GM18873 (cell line): ENCODE data around the gene TCEA3.

Experiments
- ATAC-seq: cut with Tn5 transposase; IDR thresholded peaks from one replicate; pipeline ENCODE4 v1.9.1; 2021; ENCODE audit warnings: mild to moderate bottlenecking, moderate library complexity, moderate number of reproducible peaks; ENCODE audit not compliant: unreplicated experiment, low FRiP score

Gene TCEA3

GRCh38 chr1:23422241-23422877 is 2.2 kb downstream of the TCEA3 start:
- ATAC-seq: no peak

DNA sequence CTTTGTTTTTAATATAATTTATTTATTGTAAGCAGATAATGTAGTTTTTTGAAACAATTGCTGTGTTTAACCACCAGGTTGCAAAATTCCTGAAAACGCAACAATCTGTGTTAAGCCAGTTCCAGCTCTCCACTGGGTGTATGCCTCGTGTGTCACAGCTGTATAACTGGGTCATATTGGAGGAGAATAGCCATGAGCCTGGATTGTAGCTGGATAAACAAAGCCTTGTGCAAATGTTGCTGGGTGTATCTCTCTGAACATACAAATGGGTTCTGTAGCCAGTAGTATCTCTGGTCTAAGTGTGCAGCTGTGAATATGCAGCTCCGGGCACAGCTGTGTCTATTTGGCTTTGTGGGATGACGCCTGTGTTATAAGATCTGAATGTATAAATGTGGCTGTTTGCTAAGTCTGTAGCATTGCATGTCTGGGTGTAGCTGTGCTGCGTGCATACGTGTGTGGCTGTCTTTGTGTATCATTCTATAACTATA is 2.8 kb downstream of the TCEA3 start:
- ATAC-seq: no peak

GRCh38 chr1:23421343-23421742 is 3.2 kb downstream of the TCEA3 start:
- no peak for ATAC-seq

- ATAC-seq: no peak
Measured at GRCh38 chr1:23420778-23421177, 3.8 kb downstream of the TCEA3 start.

DNA sequence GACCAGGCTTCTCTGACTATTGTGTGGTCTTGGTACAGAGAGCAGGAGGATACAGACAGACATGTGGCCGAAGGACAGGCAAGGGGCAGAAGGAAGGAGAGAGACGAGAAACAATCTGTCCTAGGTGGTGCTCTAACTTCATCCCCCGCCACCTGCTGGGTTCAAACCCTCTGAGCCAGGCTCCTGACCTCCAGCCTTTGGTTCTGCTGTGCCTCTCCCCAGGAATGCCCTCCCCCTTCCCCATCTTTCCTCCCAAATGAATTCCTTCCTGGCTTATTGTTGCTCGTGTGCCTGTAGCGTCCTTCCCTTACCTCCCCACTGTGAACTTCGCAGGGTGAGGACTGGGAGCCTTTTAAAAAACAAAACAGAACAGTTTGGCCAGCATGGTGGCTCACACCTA is 5.4 kb downstream of the TCEA3 start:
- no peak for ATAC-seq

DNA sequence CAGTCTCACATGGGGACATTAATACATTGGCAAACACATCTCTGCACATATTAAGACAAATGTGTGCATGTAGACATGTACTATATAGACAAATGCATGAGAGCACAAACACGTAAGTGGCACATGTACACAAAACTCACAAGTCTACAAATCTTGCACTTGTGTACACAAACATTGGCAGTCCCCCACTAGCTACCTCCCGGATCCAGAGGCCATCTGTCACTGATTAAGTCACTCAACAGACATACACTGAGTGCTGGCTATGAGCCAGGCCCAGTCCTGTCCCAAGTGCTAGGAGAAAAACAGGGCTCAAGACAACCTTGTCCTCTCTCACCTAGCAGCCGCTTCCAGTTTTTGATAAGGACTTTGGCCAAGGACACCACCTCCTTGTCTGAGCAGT is 7.0 kb downstream of the TCEA3 start:
- ATAC-seq: no peak

- ATAC-seq: no peak
Measured at GRCh38 chr1:23416964-23417363, 7.6 kb downstream of the TCEA3 start.

GRCh38 chr1:23408797-23409290 is 15.7 kb downstream of the TCEA3 start:
- ATAC-seq: no peak

- ATAC-seq: no peak
Measured at GRCh38 chr1:23407016-23407630, 17.4 kb downstream of the TCEA3 start.

DNA sequence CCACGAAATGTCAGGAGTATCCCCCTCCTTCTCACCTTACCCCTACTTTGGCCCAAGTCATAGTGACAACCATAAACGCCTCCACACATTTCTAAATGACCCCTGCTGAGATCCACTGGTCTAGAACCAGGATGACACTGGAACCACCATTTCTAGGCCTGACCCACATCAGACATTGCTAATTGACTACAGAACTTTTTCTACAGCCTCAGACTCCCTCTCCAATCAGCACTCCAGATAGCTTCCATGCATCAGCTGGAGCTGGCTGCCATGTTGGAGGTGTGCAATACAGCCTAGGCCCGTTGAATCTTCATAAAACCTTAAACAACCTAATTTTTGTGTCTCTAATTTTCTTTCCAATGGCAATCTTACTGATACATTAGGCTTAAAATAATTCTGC is 18.6 kb downstream of the TCEA3 start:
- ATAC-seq: no peak

- ATAC-seq: no peak
Measured at GRCh38 chr1:23403735-23404486, 20.6 kb downstream of the TCEA3 start.

DNA sequence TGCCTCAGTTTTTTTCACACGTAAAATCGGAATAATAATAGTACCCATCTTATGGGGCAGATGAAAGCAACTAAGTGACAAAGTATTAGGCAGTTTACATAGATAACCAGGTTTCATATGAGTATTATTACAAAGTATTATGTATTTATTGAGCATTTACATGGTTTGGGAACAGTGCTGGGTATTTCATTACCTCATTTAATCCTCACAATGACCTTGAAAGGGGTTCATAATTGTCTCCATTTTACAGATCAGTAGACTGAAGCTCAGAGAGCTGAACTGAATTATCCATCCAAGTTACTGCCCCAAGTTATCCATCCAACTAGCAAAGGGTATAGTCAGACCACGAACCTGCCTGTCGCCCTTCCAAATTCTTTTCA is 21.2 kb downstream of the TCEA3 start:
- no peak for ATAC-seq

DNA sequence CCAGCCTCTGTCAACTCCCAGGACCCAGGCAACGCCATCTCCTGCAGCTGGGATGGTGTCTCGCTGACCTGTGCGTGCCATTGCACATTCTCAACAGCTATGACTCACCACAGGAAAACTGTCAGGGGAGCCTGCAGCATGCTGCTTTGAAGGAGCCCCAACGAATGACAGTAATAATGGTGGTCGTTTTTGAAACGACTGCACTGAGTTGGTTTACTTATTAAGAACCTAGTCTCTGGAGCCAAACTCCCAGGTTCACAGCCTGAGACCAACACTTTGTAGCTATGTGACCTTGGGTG is 21.6 kb downstream of the TCEA3 start:
- ATAC-seq: no peak

DNA sequence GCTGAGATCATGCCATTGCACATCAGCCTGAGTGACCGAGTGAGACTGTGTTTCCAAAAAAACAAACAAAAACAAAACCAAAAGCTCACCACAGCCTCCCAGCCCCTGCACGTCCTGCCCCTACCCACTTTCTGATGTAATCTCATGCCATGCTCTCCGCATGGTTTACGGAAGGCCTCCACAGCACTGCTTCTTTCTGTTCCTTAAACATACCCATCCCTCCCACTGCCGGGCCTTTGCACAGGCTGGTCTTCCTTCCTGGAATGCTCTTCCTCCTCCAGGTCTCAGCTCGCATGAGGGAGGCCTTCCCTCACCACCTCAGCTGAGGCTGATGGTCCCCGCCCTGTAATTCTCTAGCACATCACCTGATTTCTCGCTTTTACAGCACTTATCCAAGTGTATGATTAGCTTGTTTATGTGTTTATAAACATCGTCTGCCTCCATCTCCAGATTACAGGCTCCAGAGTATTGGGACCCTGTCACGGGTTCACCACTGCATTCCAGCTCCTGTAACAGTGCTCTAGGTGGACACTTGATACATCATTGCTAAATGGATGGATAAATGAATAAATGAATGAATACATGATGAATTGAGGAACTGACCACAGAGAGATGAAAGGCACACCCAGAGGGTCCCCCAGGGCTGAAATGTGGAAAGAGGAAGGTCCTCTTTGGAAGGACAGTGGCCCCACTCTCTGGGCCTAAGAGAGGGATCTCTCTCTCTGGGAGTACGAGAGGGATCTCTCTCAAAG is 22.1 kb downstream of the TCEA3 start:
- no peak for ATAC-seq

GRCh38 chr1:23401313-23401712 is 23.2 kb downstream of the TCEA3 start:
- ATAC-seq: no peak

DNA sequence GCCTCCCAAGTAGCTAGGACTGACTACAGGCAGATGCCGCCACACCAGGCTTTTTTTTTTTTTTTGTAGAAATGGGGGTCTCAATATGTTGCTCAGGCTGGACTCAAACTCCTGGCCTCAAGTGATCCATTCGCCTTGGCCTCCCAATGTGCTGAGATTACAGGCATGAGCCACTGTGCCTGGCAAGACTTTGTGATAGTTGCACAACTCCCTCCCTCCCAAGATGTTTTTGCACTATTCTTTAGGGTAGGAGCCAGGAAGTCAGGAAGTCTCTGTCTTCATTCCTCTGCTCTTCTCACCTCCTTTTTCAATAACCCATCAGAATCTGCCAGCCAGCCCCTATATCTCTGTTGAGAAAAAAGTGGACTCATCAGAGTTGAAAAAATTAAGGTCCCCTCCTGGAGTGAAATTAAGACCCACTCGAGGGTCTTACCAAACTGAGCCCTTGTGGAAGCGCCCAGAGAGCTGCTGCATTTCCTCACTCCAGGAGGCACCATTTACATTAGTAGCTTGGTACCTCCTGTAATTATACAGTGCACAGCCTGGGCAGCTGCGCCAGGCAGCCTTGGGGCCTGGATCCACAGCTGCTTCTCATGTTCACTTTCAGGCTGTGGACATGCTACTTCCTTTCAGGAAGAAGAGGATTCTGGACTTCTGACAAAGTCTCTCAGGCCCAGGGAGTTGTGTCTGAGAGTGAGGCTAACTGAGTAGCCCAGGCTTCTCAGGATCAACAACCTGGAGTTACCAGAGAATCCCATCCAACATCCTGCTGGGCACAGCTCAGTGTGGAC is 24.0 kb downstream of the TCEA3 start:
- no peak for ATAC-seq

GRCh38 chr1:23399229-23399628 is 25.3 kb downstream of the TCEA3 start:
- ATAC-seq: no peak

DNA sequence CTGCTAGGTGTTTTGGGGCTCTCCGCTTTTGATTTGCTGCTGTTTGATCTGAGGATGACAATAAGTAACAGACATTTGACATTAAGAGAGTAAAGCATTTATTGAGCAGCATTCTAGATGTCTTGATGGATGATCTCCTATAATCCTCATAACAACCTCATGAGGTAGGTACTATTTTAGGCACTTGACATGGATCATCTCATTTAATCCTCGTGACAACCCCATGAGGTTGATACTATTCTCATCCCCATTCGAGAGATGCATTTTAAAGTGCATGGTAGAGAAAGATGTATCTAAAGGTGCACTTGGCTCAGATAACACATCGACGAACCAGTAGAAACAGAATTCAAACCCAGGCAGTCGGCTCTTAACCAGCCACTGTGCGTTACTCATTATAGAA is 26.6 kb downstream of the TCEA3 start:
- no peak for ATAC-seq

GRCh38 chr1:23396380-23396779 is 28.2 kb downstream of the TCEA3 start:
- no peak for ATAC-seq

DNA sequence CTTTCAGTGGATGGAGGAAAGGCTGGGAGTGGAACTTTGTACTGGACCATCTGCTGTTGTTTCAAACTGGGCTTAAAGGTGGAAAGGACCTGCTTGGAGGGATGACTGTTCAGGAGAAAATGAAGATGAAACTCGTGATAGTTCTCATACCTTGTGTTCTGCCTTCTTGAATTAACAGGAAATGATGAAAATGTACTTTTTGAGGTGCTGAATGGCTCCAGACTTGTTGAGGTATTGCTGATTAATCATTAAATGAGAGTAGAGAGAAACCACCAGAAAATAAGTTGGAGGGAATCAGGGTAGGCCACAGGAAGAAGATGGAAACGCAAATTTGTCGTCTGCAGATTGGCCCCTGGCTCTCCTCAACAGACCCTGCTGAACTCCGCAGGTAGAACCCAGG is 28.7 kb downstream of the TCEA3 start:
- ATAC-seq: no peak
